Stomach (tissue), 4 donors: ENCODE measurements around the gene ATP2B2.

Source experiments
- CTCF ChIP-seq, 7 experiments: fragments of 450-650 bp in 4 of 7; fragments of 200-600 bp in 3 of 7; sonication (generic) in 3 of 7; IDR thresholded peaks; one replicate each; pipeline ENCODE4 v1.5.1; 2016 to 2019; ENCODE audit warnings: antibody characterized with exemption in 7 of 7, control low read depth in 2 of 7, mild to moderate bottlenecking in 1 of 7
- EP300 ChIP-seq: sonication (generic); formaldehyde crosslinking; IDR thresholded peaks from one replicate; pipeline ENCODE4 v1.6.1; 2017; ENCODE audit warnings: antibody characterized with exemption
- POLR2A ChIP-seq, 4 donors: fragments of 450-650 bp; IDR thresholded peaks; one replicate each; pipeline ENCODE4 v1.6.1; 2016; ENCODE audit warnings: antibody characterized with exemption in 4 of 4, control low read depth in 2 of 4, mild to moderate bottlenecking in 1 of 4, moderate library complexity in 1 of 4
- POLR2AphosphoS5 ChIP-seq, 3 donors: sonication (generic); formaldehyde crosslinking; IDR thresholded peaks; one replicate each; pipeline ENCODE4 v1.6.1; 2016; ENCODE audit warnings: antibody characterized with exemption in 3 of 3

GRCh38 chr3:10502185-10502880 is 3.1 kb downstream of the ATP2B2 start:
- TF ChIP-seq CTCF (IDR thresholded peaks at IDR 0.05) = no peak
- TF ChIP-seq POLR2A (IDR thresholded peaks at IDR 0.05) = no peak
- TF ChIP-seq POLR2AphosphoS5 (IDR thresholded peaks at IDR 0.05) = no peak
- TF ChIP-seq EP300 = no peak
